ENCODE data around the gene MYBBP1A. TPM values are rescaled to one million over a fixed set of nuclear protein-coding genes. Genes with fewer than 3 reads are reported as not detected.
"Not testable (repeated sequence)": the region's sequence is repeated elsewhere in the genome, so short reads cannot be mapped to it uniquely, and the experiment has no call there.

Gene MYBBP1A
- total RNA-seq, 1 donor from 2014 or later = 45.1 TPM

DNA sequence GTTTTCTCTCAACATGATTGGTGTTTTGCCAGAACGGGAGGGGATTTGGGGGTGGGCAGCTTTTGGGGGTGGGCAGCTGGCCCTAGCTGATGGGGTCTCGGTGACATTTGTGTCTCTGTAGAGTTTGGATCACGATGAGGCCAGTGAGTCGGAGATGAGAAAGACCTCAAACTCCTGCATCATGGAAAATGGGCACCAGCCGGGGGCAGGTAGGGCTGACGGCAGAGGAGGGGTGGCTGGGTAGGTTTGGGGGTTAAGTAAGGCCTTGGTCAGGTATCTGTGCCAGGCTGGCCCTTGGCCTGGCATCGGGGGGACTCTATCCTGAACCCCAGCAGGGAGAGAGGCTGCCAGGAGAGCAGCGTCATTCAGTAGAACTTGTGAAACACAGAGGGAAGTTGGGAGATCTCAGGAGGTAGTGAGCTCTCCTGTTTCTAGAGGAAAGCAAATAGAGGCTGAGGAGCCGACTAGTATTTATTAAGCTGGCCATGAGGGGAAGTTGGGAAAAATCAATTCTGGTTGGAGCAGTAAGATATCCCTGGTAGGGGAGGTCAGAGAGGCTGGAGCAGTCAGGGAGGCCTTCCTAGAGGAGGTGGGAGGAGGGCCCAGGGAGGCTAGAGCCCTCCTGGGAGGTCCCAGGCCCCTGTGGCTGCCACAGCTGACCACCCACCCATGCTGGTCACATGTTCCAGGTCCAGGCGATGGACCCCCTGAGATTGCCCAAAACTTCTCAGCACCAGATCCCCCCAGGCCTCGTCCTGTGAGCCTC lies 37.2 kb upstream of the MYBBP1A start:
- ATAC-seq = no peak
- intact Hi-C loops (cut with DNase I) = no loop called here
- DNase-seq (ENCODE audit: low spot score) = no peak

- no peak for ATAC-seq
- intact Hi-C loops (cut with DNase I) = no loop called here
- no peak for DNase-seq (ENCODE audit: low spot score)
Measured at GRCh38 chr17:4591529-4591928, 36.3 kb upstream of the MYBBP1A start.

GRCh38 chr17:4590981-4591453 lies 35.8 kb upstream of the MYBBP1A start:
- DNase-seq (ENCODE audit: low spot score) = no peak
- intact Hi-C loops (cut with DNase I) = no loop called here
- no peak for ATAC-seq

- ATAC-seq; intact Hi-C loops (cut with DNase I); DNase-seq (ENCODE audit: low spot score): not testable (repeated sequence)
Measured at GRCh38 chr17:4590042-4590441, 34.9 kb upstream of the MYBBP1A start.

DNA sequence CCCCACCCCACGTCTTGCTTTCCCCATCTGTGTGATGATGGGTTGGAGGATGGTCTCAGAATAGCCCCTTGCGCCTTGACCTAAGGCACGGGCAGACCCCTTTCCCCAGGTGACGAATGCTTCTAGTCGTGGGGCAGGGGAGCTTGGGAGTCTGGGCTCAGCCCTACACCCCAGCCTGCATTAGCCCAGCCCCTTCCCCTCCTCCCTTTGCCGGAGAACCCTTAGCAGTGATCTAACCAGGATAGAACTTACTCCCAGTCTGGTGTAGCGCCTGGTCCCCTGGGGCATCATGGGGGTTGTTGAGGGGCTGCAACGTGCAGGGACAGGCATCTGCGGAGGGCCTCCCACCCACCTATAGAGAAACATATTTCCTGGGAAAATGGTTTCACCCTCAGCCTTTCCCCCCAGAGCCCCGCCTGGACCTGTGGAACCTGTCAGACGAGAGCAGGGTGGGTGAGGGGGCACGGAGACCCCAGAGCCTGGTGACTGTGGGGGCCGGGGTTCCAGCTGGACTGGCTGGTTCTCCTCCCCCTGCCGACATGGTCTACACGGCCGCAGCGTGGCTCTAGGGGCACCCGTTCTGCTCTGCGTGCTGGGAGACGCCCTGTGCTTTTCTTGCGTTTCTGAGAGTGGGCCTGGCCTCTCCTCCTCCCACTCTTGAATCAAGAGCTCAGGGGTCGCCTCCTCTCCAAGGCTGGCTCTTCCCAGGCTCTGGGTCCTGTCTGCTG lies 33.9 kb upstream of the MYBBP1A start:
- DNase-seq (ENCODE audit: low spot score) = no peak
- intact Hi-C loops (cut with DNase I) = no loop called here
- no peak for ATAC-seq

DNA sequence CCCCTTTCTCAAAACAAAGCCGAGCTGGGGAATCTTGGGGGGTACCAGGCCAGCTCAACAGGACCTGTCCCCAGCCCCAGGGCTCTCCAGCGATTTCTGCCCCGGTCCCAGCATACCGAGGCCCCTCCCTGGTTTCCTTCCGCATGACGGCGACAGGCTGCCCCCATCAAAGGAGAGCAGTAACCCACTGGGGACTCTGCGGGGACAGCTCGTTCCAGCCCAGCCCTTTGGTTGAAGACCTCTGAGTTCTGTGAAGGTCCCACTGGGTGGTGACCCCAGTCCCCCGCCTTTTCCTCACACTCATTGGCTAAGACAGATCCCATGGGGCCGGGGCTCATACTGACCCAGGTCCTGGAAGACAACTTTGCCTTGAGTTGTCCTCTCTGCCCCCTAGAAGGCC lies 33.2 kb upstream of the MYBBP1A start:
- no peak for ATAC-seq
- intact Hi-C loops (cut with DNase I) = no loop called here
- DNase-seq (ENCODE audit: low spot score) = no peak

GRCh38 chr17:4587803-4588202 lies 32.6 kb upstream of the MYBBP1A start:
- DNase-seq (ENCODE audit: low spot score) (no peak), ATAC-seq (no peak)
- intact Hi-C loops (cut with DNase I) = no loop called here

GRCh38 chr17:4587195-4587594 lies 32.0 kb upstream of the MYBBP1A start:
- intact Hi-C loops (cut with DNase I) = no loop called here
- ATAC-seq (no peak), DNase-seq (ENCODE audit: low spot score) (no peak)

DNA sequence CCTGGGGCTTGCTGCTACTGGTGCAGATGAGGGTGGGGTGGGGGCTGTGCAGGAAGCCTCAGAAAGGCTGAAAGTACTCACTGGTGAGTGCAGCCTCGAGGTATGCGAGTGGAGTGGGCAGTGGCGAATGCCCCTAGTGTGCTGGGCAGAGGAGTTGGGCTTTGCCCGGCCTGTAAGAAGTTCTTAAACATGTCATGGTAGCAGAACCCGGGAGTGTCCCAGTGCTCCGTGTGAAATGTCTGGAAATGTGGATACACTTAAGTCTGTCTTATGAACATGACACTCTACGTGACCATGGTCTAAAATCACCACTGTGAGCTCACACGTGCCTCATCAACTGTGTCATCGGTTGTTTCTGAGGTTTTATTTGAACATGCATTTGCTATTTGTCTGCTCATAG lies 30.9 kb upstream of the MYBBP1A start:
- DNase-seq (ENCODE audit: low spot score) (no peak), ATAC-seq (no peak)

DNA sequence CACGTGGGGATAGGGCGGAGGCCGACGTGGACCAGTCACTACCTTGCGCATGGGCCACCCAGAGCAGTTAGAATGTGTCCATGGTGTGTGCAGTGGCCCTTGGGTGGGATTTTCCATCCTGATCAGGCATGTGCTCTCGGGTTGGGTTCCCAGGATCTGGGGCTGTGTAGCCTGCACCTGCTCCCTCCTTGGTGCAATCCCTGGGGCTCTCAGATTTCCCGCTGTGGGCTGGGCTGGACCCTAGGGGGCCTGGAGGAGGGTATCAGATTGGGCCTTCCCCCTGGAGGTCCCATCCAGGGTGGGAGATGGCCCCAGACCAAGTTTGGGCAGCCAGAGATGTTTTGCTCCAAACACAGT lies 30.4 kb upstream of the MYBBP1A start:
- ATAC-seq (no peak), DNase-seq (ENCODE audit: low spot score) (no peak)
- intact Hi-C loops (cut with DNase I) = no loop called here

More for the DNA sequence above, 30.9 kb upstream of the MYBBP1A start:
- intact Hi-C loops (cut with DNase I) = no loop called here

DNA sequence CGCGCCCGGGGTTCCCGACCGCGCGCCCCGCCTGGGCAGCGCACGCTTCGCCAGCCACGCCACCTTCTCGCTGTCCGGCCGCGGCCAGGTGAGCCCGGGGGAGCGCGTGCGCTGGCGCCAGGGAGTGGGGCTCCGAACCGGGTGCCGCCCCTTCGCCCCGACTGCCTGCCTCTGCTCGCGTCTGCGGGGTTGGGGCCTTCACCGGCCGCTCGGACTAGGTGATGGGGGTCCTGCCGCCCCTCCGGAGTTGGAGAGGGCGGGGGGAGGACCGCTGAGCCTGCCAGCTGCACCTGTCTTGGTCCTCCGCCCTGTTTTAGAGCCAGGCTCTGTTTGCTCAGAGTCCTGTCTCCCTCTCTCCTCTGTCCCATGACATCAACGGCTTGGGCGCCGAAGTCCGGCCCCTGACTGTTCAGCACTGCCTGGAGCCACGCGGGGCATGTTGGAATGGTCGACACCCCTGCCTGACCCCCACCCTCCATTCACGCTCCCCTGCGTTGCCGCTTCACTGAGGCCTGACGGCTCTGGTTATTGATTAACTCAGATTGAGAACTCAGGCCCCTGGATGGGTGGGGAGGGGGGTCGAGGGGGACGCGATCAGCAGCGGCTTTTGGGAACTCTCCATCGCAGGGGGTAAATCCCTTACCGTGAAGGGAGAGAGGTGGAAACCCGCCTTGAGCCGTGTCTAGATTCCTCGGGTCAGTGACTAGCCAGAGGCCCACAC lies 29.9 kb upstream of the MYBBP1A start:
- ATAC-seq (no peak), DNase-seq (ENCODE audit: low spot score) (no peak)
- intact Hi-C loops (cut with DNase I) = no loop called here

- peak; percentile 13 for ATAC-seq
- no peak for DNase-seq (ENCODE audit: low spot score)
Measured at GRCh38 chr17:4584101-4584916, 29.1 kb upstream of the MYBBP1A start, which contains the start of gene SMTNL2. TSS of gene SMTNL2 (plus strand) at chr17:4584529. CDS start at chr17:4584606, 77 bp downstream.

DNA sequence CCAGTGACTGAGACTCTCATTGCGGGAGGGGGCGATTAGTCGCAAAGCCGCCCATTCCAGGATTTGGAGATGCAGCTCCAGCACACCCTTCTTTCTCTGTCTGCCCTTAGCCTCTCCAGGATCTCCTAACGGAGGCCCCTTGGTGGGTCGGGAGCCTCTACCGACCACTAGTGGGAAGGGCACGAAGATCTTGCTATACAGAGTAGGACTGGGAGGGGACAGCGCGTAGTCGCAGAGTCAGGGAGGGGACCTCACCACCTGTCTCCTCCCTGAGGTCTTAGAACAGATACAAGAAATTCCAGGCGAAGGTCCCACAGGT lies 28.6 kb upstream of the MYBBP1A start:
- DNase-seq (ENCODE audit: low spot score) (no peak), ATAC-seq (peak; percentile 33)
- intact Hi-C loops (cut with DNase I) = no loop called here

More at GRCh38 chr17:4584101-4584916, 29.1 kb upstream of the MYBBP1A start, which contains the start of gene SMTNL2:
- intact Hi-C loops (cut with DNase I) = no loop called here

GRCh38 chr17:4583206-4583605 lies 28.0 kb upstream of the MYBBP1A start:
- ATAC-seq (no peak), DNase-seq (ENCODE audit: low spot score) (no peak)
- intact Hi-C loops (cut with DNase I) = no loop called here

- intact Hi-C loops (cut with DNase I) = no loop called here
Measured at GRCh38 chr17:4582691-4583090, 27.5 kb upstream of the MYBBP1A start.

GRCh38 chr17:4582101-4582501 lies 26.9 kb upstream of the MYBBP1A start:
- intact Hi-C loops (cut with DNase I) = no loop called here
- DNase-seq (ENCODE audit: low spot score) = no peak
- no peak for ATAC-seq

More at GRCh38 chr17:4582691-4583090, 27.5 kb upstream of the MYBBP1A start:
- ATAC-seq (no peak), DNase-seq (ENCODE audit: low spot score) (no peak)

DNA sequence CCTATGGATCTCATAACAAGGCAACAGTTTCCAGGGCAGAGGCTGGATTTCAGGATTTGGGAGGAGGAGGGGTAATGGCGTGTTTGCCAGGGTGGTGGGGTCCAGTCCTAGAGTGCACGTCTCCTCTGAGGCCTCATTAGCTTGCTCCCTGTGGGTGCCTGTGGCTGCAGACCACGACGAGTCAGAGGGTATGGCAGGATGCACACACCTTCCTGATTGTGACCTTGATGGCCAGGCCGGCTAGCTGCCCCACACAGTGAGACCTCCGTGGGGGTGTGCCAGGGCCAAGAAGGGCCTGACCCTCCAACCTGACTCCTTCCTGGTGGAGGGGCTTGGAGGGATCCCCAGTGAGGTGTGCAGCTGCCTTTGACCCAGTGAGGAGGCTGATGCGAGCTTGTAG lies 25.1 kb upstream of the MYBBP1A start:
- DNase-seq (ENCODE audit: low spot score) (no peak), ATAC-seq (no peak)
- intact Hi-C loops (cut with DNase I) = no loop called here

DNA sequence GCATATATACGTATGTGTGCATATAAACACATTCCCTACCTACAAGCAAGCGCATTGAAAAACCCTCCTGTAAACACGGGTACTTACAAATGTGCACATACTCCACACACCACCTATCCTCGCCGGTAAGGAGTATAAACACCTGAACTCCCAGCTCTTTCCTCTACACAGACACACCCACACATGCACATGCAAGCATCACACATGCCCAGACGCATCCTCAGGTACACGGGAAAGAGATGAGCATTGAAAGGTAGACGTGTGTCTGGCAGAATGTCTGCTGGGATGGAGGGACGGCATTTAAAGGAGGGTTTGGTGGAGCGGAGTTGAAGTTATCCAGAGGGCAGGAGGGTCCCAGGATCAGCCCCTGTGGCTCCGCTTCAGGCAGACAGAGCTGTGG lies 24.5 kb upstream of the MYBBP1A start:
- DNase-seq (ENCODE audit: low spot score) = no peak
- ATAC-seq = no peak
- intact Hi-C loops (cut with DNase I) = no loop called here

DNA sequence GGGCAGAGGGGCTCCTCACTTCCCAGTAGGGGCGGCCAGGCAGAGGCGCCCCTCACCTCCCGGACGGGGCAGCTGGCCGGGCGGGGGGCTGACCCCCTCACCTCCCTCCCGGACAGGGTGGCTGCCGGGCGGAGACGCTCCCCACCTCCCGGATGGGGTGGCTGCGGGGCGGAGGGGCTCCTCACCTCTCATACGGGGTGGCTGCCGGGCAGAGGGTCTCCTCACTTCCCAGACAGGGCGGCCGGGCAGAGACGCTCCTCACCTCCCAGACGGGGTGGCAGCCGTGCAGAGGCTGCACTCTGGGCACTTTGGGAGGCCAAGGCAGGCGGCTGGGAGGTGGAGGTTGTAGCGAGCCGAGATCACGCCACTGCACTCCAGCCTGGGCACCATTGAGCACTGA lies 23.2 kb upstream of the MYBBP1A start:
- DNase-seq (ENCODE audit: low spot score); ATAC-seq; intact Hi-C loops (cut with DNase I): not testable (repeated sequence)

All from sciatic nerve (tissue), 2 donors.